Measurements from ENCODE around the gene PLPP2.

- TF ChIP-seq CTCF (conservative IDR thresholded peaks at IDR 0.05 in 1 of 2, IDR thresholded peaks at IDR 0.05 in 1 of 2; ENCODE audit: low read depth in 1 of 2, low read length in 2 of 2) (no peak), EZH2 (IDR thresholded peaks at IDR 0.05; ENCODE audit: low read length, missing control alignments) (no peak)
These were observed 8.7 kb downstream of the PLPP2 start for GRCh38 chr19:282501-282900.

Data from fibroblast of lung (primary cell).